Gastroesophageal sphincter (tissue), 3 donors: ENCODE results near the gene KPNA1.

Experiments used
- EP300 ChIP-seq: sonication (generic); formaldehyde crosslinking; IDR thresholded peaks from one replicate; pipeline ENCODE4 v1.6.1; 2017; ENCODE audit warnings: antibody characterized with exemption, mild to moderate bottlenecking
- POLR2A ChIP-seq, 2 donors: fragments of 450-650 bp; IDR thresholded peaks; one replicate each; pipeline ENCODE4 v1.6.1; 2017; ENCODE audit warnings: antibody characterized with exemption in 2 of 2, mild to moderate bottlenecking in 2 of 2, moderate library complexity in 1 of 2
- POLR2AphosphoS5 ChIP-seq: sonication (generic); formaldehyde crosslinking; IDR thresholded peaks from one replicate; pipeline ENCODE4 v1.6.1; 2017; ENCODE audit warnings: antibody characterized with exemption
- TF ChIP-seq, protein P1 (sequence below), 4 experiments: fragments of 200-600 bp in 2 of 4; fragments of 450-650 bp in 2 of 4; sonication (generic) in 1 of 4; IDR thresholded peaks; one replicate each; pipeline ENCODE4 v1.5.1; 2017 to 2019; ENCODE audit warnings: antibody characterized with exemption in 4 of 4, mild to moderate bottlenecking in 2 of 4, moderate library complexity in 2 of 4

DNA sequence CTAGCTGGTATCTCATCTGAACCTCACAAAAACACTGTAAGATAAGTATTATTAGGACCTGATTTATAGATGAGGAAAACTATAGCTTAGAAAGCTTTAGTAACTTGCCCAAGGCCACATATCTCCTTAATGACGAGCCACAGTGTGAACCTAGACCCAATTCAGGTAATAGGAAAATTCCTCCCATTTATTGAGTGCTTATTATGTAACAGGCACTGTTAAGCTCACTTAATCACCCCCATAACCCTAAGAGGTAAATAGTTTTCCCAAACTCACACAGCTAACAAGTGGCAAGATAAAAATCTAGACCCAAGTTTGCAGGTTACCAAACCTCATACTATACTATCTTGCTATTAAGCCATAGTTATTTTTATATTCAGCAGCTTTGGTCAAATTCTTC is 106.8 kb downstream of the KPNA1 start:
- TF ChIP-seq POLR2A (IDR thresholded peaks at IDR 0.05) (no peak), POLR2AphosphoS5 (no peak), EP300 (no peak)
- TF ChIP-seq, protein P1, sequence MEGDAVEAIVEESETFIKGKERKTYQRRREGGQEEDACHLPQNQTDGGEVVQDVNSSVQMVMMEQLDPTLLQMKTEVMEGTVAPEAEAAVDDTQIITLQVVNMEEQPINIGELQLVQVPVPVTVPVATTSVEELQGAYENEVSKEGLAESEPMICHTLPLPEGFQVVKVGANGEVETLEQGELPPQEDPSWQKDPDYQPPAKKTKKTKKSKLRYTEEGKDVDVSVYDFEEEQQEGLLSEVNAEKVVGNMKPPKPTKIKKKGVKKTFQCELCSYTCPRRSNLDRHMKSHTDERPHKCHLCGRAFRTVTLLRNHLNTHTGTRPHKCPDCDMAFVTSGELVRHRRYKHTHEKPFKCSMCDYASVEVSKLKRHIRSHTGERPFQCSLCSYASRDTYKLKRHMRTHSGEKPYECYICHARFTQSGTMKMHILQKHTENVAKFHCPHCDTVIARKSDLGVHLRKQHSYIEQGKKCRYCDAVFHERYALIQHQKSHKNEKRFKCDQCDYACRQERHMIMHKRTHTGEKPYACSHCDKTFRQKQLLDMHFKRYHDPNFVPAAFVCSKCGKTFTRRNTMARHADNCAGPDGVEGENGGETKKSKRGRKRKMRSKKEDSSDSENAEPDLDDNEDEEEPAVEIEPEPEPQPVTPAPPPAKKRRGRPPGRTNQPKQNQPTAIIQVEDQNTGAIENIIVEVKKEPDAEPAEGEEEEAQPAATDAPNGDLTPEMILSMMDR (IDR thresholded peaks at IDR 0.05): no peak
